Heart right ventricle (tissue), 16 donors: Measurements from ENCODE around the gene UTP25. TPM values are rescaled to one million over a fixed set of nuclear protein-coding genes. Genes with fewer than 3 reads are reported as not detected.
A peak's percentile ranks its signal among the peaks of the same experiment; 100 is the strongest.

Source experiments
- ATAC-seq, 8 donors: fragments of 200-7000 bp; cut with Tn5 transposase; one replicate each; pipeline ENCODE4 v1.9.1; 2020; ENCODE audit warnings: mild to moderate bottlenecking in 8 of 8, moderate library complexity in 8 of 8, moderate number of reproducible peaks in 1 of 8
- DNase-seq, 2 donors: peaks; one replicate each; pipeline ENCODE4 v3.0.0-alpha.2; 2020
- H3K27ac ChIP-seq, 10 donors: fragments of 200-600 bp; sonication (generic) in 2 of 10; one replicate each; pipeline versions ENCODE4 v1.5.0 to v1.8.0; 2020 to 2022; ENCODE audit warnings: mild to moderate bottlenecking in 3 of 10
- H3K27me3 ChIP-seq, 7 donors: fragments of 200-600 bp; one replicate each; pipeline ENCODE4 v1.8.0; 2021 to 2022; ENCODE audit warnings: mild to moderate bottlenecking in 2 of 7
- H3K36me3 ChIP-seq, 9 donors: fragments of 200-600 bp; sonication (generic) in 1 of 9; one replicate each; pipeline versions ENCODE4 v1.5.0 to v1.8.0; 2020 to 2022; ENCODE audit warnings: mild to moderate bottlenecking in 2 of 9
- H3K4me1 ChIP-seq, 9 donors: fragments of 200-600 bp; sonication (generic) in 1 of 9; one replicate each; pipeline versions ENCODE4 v1.5.0 to v1.8.0; 2020 to 2022; ENCODE audit warnings: mild to moderate bottlenecking in 4 of 9
- H3K4me3 ChIP-seq, 10 donors: fragments of 200-600 bp; sonication (generic) in 2 of 10; one replicate each; pipeline versions ENCODE4 v1.5.0 to v1.8.0; 2020 to 2022; ENCODE audit warnings: mild to moderate bottlenecking in 7 of 10, moderate library complexity in 2 of 10
- H3K9me3 ChIP-seq, 11 donors: fragments of 200-600 bp in 10 of 11; sonication (generic) in 2 of 11; one replicate each; pipeline versions ENCODE4 v1.5.0 to v1.8.0; 2013 to 2022; ENCODE audit warnings: mild to moderate bottlenecking in 2 of 11, control low read depth in 1 of 11, moderate library complexity in 1 of 11
- WGBS, 2 donors: extraction: QIAGEN DNeasy Blood & Tissue Kit; methylation state at CpG; one replicate each; pipeline ENCODE4 v1.1.7; 2013; ENCODE audit warnings: inconsistent platforms in 1 of 2; 5-methylcytosine and 5-hydroxymethylcytosine counted together
- intact Hi-C, 10 donors: fragments of 100-400 bp; cut with DNase I; formaldehyde crosslinking; loops; one replicate each; pipeline versions ENCODE4 v1.11.1 to v1.14.2; 2022
- polyA plus RNA-seq, 2 donors: library from polyadenylated mRNA; stranded (reverse); fragments of 200-250 nt; gene quantifications; one replicate each; pipeline ENCODE4 v1.2.3, GENCODE V29; 2013
- total RNA-seq, 10 donors: library from RNA; stranded (reverse); fragmentation: NEBNext Ultra II Directional in 3 of 10; extraction: Animal tissue kit (Norgen Biotek cat#: 25700) in 3 of 10; gene quantifications; one replicate each; pipeline versions ENCODE4 v1.2.1 to v1.2.4, GENCODE V29; 2021 to 2023
- TF ChIP-seq, protein P1 (sequence below), 9 donors: fragments of 200-600 bp; sonication (generic) in 2 of 9; IDR thresholded peaks; one replicate each; pipeline versions ENCODE4 v1.5.0 to v1.8.0; 2021 to 2022; ENCODE audit warnings: antibody characterized with exemption in 9 of 9, mild to moderate bottlenecking in 5 of 9, moderate library complexity in 1 of 9
- donor health status: Arrhythmogenic right ventricular cardiomyopathy.
- donor health status: ischemic (EF 13 %, LVEDD 7.1; RV severe dilation, severe dysfunction).
- donor health status: healthy with polysubstance abuse.
- donor health status: DM: no; HTN: yes; CAD: no.
- donor health status: DM: no; HTN: no; CAD: no.
- donor health status: ischemic (EF 25% LVEDD 6.9; RV normal size, moderate dysfunction).
- donor health status: ischemic (EF 25% LVEDD 5.7; RV mildly dilated, moderate dysfunction).
- donor health status: healthy.
- donor health status: DM: yes; HTN: yes; CAD: no.
- donor health status: Ischemic cardiomyopathy.
- donor health status: ischemic (EF 35%, LVEDD 5.7; RV mildly dilated, moderate dysfunction).
- donor health status: nonischemic (EF 11% LVEDD 7.7; RV severe dilation, severe dysfunction).
- donor health status: DM: yes; HTN: yes; CAD: no.
- donor health status: PGD.
- donor health status: ischemic (EF 29% LVEDD 5.4; RV normal size, mild dysfunction).
- donor health status: nonischemic (EF 23%, LVEDD 6.1; RV moderate dilation, normal function).

UTP25 gene
- total and polyA plus RNA-seq, 12 donors = 0.73 to 4.2 (median 3.1) TPM

DNA sequence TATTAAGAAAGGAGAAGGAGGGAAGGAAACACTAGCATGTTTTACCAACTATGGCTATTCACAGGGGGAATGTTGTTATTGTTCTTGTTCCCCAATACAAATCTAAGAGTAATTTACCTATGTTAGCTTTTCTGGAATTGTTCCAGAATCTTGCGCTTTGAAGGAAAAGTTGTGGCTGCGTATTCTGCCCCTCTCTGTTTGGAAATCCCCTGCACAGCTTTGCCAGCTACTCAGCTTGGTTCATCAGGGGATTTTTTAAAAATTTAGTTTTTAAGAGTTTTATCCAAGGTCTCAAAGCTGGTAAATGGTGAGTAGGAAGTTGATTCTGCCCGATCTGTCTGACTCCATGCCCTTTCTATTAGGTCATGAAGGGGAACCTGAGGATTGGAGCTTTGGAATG is 12.3 kb upstream of the UTP25 start:
- H3K4me3 ChIP-seq = no peak overlapping the region
- no peaks in the 10 kb centered on the region for H3K36me3 ChIP-seq
- intact Hi-C loops = no loop called here
- DNase-seq (no peak), ATAC-seq (no peak)
- 83 to 84% methylated on average over 3 of the region's 3 CpGs for WGBS, 2 donors
- no peaks in the 10 kb centered on the region for H3K9me3 ChIP-seq
- peaks cover 0 to 22% (median 0%) of the 10 kb centered on the region in 7 donors for H3K27me3 ChIP-seq
- H3K4me1 ChIP-seq = no peaks in the 10 kb centered on the region
- TF ChIP-seq, protein P1, sequence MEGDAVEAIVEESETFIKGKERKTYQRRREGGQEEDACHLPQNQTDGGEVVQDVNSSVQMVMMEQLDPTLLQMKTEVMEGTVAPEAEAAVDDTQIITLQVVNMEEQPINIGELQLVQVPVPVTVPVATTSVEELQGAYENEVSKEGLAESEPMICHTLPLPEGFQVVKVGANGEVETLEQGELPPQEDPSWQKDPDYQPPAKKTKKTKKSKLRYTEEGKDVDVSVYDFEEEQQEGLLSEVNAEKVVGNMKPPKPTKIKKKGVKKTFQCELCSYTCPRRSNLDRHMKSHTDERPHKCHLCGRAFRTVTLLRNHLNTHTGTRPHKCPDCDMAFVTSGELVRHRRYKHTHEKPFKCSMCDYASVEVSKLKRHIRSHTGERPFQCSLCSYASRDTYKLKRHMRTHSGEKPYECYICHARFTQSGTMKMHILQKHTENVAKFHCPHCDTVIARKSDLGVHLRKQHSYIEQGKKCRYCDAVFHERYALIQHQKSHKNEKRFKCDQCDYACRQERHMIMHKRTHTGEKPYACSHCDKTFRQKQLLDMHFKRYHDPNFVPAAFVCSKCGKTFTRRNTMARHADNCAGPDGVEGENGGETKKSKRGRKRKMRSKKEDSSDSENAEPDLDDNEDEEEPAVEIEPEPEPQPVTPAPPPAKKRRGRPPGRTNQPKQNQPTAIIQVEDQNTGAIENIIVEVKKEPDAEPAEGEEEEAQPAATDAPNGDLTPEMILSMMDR (IDR thresholded peaks at IDR 0.05) = no peak
- H3K27ac ChIP-seq = no peak overlapping the region

DNA sequence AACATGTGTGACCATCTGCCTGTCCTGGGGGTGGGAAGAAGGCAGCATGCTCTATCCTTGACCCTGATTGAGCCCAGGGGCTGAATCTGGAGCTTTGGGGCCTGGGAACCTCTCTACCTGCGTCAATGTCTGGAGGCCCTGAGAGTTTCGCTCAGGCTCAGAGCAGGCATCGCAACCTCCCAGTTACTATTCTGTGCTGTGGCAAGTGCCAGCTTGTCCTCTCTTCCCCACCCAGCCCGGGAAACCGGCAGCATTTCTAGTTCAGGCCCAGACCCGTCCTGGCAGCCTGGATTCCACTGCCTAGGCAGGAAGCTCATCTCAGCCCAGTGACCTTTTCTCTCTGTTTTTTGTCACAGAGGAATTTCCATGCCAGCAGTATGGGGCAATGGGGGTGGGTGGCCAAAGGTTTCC is 11.8 kb upstream of the UTP25 start:
- no peak overlapping the region for H3K27ac ChIP-seq
- TF ChIP-seq, protein P1 (IDR thresholded peaks at IDR 0.05) = no peak
- H3K27me3 ChIP-seq = peaks cover 0 to 22% (median 0%) of the 10 kb centered on the region in 7 donors
- no peaks in the 10 kb centered on the region for H3K4me1 ChIP-seq
- 74 to 84% methylated on average over 6 of the region's 6 CpGs for WGBS, 2 donors
- no peak overlapping the region for H3K4me3 ChIP-seq
- no peaks in the 10 kb centered on the region for H3K9me3 ChIP-seq
- intact Hi-C loops = loop anchor here in 1 of 10 donors (1.0 kb wide), 1 partner anchor 21 kb away; no protein-coding TSS in a partner anchor
- DNase-seq = no peak
- peak in 1 of 8 donors; percentile 20 for ATAC-seq
- no peaks in the 10 kb centered on the region for H3K36me3 ChIP-seq

DNA sequence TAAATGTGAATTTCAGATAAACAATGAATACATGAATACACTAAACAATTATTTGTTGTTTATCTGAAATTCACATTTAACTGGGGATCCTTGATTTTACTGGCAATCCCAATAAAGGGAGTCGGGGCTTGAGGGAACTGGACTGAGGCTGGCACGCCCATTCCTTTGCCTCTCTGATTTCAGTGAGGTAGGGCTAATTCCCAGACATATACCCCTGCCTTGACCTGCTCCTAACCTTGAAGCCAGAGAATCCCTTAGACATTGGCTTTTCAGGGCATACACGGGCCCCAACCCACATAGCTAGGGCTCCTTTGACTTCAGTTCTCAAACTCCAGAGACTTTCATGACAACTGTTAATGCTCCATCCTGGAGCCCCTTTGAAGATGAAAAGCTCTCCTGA is 10.8 kb upstream of the UTP25 start:
- TF ChIP-seq, protein P1 (IDR thresholded peaks at IDR 0.05) = no peak
- Histone ChIP-seq H3K9me3 (no peaks in the 10 kb centered on the region), H3K27me3 (peaks cover 0 to 22% (median 0%) of the 10 kb centered on the region in 7 donors), H3K4me3 (no peak overlapping the region), H3K27ac (no peak overlapping the region), H3K4me1 (no peaks in the 10 kb centered on the region), H3K36me3 (no peaks in the 10 kb centered on the region)
- ATAC-seq (no peak), DNase-seq (no peak)
- intact Hi-C loops = loop anchor here in 1 of 10 donors (1.0 kb wide), 1 partner anchor 22 kb away; no protein-coding TSS in a partner anchor
- 64 to 69% methylated on average over 3 of the region's 3 CpGs for WGBS, 2 donors

DNA sequence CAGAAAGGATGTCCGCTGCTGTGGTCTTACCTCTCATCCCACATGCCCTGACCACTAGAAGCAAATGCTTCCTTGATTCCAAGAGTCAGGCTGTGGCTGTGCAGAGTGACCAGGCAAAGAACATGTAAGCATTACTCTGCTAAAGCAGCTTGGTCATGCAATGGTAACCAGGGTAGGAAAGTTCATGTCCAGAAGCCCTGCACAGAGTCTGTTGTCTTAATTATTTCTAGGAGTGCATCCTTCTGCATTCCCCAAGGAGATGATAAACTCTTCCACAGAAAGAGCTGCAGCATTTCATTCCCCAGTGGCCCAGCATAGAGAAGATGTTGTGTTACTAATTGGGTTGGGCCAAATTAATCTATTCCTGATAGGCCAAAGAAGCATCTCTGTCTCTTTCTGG is 10.1 kb upstream of the UTP25 start:
- H3K27ac ChIP-seq = no peak overlapping the region
- no peak for DNase-seq
- peak in 2 of 8 donors; percentile 16 to 57 for ATAC-seq
- TF ChIP-seq, protein P1 (IDR thresholded peaks at IDR 0.05) = no peak
- H3K36me3 ChIP-seq = no peaks in the 10 kb centered on the region
- no peak overlapping the region for H3K4me3 ChIP-seq
- H3K9me3 ChIP-seq = no peaks in the 10 kb centered on the region
- intact Hi-C loops = no loop called here
- H3K4me1 ChIP-seq = peaks cover 0 to 4% (median 0%) of the 10 kb centered on the region in 9 donors
- H3K27me3 ChIP-seq = peaks cover 0 to 22% (median 0%) of the 10 kb centered on the region in 7 donors
- 87 to 89% methylated on average over 1 of the region's 1 CpG for WGBS, 2 donors
